GM18517 (cell line): ENCODE results near the gene BRCC3.

Experiments used
- ATAC-seq: cut with Tn5 transposase; IDR thresholded peaks from one replicate; pipeline ENCODE4 v1.9.1; 2021; ENCODE audit warnings: mild to moderate bottlenecking, moderate library complexity; ENCODE audit not compliant: unreplicated experiment

BRCC3 gene

GRCh38 chrX:155070975-155071693 lies at the start of gene BRCC3, which contains the start of the genes CMC4 and MTCP1:
TSS of gene BRCC3 (plus strand) at chrX:155071508. CDS start at chrX:155071528, 20 bp downstream.
TSS of gene CMC4 (minus strand) at chrX:155071136. CDS start at chrX:155064023, 7,113 bp downstream.
TSS of gene MTCP1 (minus strand) at chrX:155071136. CDS start at chrX:155066010, 5,126 bp downstream.
- ATAC-seq: peak; percentile 68

- no peak for ATAC-seq
These were observed 48.7 kb upstream of the BRCC3 start, which contains the start of gene F8 for GRCh38 chrX:155022585-155022984. TSS of gene F8 (minus strand) at chrX:155022723. CDS start at chrX:155022552, 171 bp downstream.

GRCh38 chrX:155023907-155024833 lies 47.1 kb upstream of the BRCC3 start:
- ATAC-seq: no peak

- ATAC-seq: no peak
These were observed 44.9 kb upstream of the BRCC3 start for GRCh38 chrX:155026420-155026726.

DNA sequence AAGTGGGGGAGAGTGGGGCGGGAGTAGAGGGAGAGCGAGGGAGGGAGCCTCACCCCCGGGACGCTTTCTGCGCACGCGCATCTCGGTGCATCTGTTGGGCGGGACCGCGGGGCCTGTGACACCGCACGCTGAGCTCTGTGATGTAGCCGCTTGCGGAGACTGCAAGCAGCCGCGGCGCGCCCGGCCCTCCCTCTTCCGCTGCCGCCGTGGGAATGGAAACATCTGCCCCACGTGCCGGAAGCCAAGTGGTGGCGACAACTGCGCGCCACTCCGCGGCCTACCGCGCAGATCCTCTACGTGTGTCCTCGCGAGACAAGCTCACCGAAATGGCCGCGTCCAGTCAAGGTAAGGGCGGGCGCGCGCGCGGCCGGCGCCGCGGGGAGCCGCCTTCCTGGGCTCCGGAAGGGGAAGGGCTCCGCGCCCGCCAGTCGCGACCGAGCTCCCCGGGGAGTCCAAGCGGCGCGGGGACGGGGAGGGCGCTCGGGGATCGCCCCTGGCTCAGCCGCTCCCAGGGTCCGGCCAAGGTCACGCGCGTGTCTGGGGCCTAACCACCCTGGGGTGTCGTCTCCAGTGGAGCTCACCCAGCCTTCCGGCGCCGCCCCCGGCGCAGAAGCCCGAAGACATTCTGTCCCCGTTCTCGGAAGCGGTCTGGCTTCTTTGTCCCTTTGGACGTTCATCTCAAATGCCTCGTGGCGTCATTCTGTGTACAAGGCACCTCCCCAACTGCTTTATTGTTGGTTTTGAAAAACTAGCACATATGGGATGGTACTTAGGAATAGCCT lies 44.4 kb upstream of the BRCC3 start, which contains the start of gene FUNDC2:
Gene FUNDC2, plus strand, starts transcription at position 118 of the 782 bp plus-strand sequence. Its CDS starts 95 bp downstream, at position 213.
- ATAC-seq: peak; percentile 89

- peak; percentile 2 for ATAC-seq
These were observed 43.7 kb upstream of the BRCC3 start for GRCh38 chrX:155027509-155028066.

GRCh38 chrX:155028129-155028528 lies 43.2 kb upstream of the BRCC3 start:
- no peak for ATAC-seq

- no peak for ATAC-seq
These were observed 42.4 kb upstream of the BRCC3 start for GRCh38 chrX:155028877-155029291.

GRCh38 chrX:155031657-155032056 lies 39.7 kb upstream of the BRCC3 start:
- no peak for ATAC-seq

- ATAC-seq: no peak
These were observed 35.6 kb upstream of the BRCC3 start for GRCh38 chrX:155035688-155036087.

DNA sequence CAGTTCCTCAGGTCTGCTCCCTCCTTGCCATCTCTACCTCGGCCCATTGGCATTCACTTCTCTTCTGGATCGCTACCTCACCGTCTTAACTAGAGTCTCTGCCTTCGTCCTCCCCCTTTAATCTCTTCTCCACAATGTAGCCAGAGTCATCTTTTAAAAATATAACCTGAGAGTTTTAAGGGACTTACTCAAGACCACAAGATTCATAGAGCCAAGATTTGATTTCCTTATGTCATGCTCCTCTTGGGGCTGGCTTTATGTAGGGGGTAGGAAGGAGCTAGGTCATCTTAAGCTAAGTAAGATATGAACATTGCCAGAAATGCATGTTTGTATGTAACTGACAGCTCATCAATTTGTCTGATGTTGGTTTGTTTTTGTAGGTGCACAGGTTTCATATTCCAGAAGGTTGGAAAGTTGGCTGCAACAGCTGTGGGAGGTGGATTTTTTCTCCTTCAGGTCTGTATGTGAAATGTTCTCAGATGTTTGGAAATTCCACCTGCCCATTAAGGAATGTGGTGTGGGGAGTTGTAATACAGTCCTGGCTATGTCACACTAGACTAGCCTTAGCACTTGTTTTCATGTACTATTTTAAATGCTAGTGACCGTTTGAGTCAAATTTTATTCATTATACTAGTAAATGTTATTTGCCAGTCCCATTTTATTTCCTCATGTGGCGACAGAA lies 25.0 kb upstream of the BRCC3 start:
- ATAC-seq: no peak

DNA sequence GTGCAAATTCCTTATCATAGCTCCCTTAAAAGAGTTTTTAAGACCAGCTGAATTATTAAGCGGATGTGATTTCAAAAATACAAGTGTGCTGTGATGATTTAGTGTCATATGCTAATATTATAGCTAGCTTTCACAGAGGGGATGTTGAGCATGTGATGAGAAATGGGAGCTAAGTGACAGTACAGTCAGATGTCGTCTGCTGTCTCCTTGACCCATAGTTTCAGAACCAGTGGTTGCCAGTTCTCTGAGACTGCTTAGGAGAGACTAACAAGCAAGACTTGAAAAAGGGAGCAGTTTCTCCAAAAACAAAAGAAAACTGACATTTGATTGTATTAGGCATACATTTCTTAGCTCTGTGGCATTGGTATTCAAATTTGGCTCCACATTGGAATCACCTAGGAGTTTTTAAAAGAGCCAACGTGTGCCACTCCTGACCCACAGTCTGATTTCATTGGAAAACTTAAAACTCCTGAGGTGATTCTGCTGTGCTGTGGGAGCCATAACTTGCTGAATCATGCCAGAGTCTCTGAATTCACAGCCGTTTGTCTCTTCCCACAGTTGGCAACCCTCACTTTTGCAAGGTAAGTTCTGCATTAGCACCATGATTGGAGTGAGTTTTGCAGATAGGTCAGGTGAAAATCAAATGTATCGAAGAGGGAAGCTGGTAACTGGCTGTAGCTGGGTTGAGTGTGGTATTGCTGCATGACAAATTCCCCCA lies 24.3 kb upstream of the BRCC3 start:
- no peak for ATAC-seq

DNA sequence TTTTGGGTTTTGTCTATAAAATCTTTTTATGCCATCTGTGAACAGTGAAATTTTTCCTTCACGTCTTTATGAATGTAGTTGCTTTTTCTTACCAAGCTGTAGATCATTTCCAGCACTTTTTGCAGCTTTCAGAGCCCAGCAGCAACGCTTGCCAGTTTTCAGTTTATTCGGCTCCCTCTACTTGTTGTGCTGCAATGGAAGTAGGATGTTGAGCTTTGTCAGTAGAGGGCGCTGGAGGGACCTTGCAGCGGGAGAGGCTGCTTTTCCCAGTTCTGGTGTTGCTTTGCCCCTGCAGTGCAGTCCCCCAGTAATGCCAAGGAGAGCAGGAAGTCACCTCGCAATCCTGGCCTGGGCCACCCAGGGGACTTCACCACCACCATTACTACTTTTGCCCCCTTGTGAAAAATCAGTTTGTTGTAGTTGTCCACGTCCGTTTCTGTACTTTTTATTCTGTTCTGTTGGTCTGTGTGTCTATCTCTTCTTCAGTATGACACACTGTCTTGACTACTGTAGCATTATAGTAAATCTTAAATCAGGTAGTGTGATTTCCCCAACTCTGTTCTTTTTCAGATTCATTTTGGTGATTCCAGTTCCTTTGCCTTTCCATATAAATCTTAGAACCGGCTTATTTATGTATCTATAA lies 22.2 kb upstream of the BRCC3 start:
- ATAC-seq: no peak

GRCh38 chrX:155052738-155053498 lies 18.4 kb upstream of the BRCC3 start:
- ATAC-seq: no peak

GRCh38 chrX:155053656-155054055 lies 17.7 kb upstream of the BRCC3 start:
- ATAC-seq: no peak

- no peak for ATAC-seq
These were observed 17.1 kb upstream of the BRCC3 start for GRCh38 chrX:155054255-155054654.

GRCh38 chrX:155055494-155055893 lies 15.8 kb upstream of the BRCC3 start:
- ATAC-seq: no peak

GRCh38 chrX:155056471-155056870 lies 14.8 kb upstream of the BRCC3 start:
- ATAC-seq: no peak
